AG08395 (cell line): ENCODE data around the gene PTPRD.
"Not testable (repeated sequence)": the region's sequence is repeated elsewhere in the genome, so short reads cannot be mapped to it uniquely, and the experiment has no call there.

Experiments used
- DNase-seq: peaks from one replicate; pipeline ENCODE4 v3.0.0; 2012; ENCODE audit warnings: mixed read lengths, low spot score

Gene PTPRD

DNA sequence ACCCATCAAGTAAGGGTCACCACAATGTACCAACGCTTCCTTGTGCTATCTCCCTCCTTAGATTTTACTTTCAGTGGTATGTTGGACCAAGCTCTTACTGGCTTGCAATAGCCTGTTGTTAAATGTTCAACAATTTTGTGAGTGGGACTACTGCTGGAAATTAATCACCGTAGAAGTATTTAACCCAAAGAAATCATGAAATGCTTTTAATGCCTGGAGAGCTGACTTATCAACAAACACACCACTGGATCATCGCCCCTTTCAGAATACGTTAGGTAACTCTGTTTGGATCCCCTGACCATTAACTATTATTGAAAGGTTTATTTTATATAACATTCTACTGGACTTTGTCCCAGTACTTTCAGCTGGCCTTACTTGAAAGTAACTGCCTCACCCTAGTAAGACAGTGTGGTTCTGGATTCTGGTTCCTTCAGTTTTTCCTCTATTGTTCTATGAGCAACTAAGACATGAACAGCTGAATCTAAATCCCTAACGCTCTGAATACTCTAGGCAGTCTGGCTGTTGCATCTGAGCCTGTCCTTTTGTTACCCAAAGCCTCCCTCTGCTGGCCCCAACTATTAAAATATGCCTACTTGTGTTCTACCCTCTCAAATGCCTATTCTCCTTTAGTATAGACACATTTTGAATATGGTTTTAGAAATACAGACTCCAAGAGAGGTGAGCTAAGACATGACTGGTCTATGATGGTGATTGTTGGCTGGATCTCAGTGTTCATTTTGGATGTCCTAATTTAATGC lies 1609.8 kb downstream of the PTPRD start:
- DNase-seq, result no peak

DNA sequence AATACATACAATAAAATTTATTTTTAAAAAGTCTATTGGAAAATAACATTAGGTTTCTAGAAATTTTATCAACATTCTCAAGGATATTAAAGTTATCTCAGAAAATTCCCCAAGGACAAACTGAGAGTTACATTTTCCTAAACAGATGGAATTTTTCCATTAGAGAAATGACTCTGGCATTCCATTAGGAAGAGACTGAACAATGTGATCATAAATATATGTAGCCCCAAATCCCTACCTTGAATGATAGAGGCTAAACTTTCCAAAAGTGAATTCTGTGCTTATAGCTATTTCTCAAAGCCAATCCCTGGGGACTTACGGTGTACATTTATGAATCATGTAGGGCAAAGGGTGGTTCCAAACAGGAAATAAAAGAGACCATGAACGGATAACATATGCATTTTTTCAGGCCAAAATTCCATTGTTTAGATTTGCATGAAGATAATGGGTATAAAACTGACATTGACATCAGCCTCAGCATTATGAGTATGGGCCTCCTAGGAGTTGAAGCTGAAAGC lies 1632.2 kb downstream of the PTPRD start:
- no peak for DNase-seq

DNA sequence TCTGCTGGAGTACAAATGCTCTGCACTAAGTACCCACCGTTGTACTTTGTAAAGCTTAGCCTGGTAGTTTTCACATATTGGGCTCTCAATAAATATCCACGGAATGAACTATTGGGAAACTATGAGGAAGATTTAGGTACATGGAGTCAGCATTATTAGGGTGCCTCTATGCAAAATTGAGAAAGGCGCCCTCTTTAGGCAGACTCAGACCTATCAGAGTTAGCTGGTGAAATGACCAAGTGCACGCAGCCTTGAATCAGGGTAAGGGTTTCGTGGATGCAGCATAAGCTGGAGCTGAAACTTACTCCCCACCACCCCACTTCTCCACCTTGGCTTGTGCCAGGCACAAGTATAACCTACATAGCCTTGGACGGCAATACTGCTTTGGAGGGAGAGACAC lies 1634.5 kb downstream of the PTPRD start:
- DNase-seq, result no peak

DNA sequence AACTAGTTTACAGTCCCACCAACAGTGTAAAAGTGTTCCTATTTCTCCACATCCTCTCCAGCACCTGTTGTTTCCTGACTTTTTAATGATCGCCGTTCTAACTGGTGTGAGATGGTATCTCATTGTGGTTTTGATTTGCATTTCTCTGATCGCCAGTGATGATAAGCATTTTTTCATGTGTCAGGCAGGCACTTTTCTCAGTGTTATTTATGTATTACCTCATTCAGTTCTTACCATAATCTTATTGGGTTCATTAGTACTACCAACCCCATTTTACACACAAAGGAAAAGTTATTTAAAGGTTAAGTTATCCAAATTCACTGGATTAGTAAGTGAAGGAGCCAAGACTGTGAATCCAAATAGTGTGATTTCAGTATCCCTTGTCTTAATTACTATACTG lies 1644.5 kb downstream of the PTPRD start:
- DNase-seq, result not testable (repeated sequence)

DNA sequence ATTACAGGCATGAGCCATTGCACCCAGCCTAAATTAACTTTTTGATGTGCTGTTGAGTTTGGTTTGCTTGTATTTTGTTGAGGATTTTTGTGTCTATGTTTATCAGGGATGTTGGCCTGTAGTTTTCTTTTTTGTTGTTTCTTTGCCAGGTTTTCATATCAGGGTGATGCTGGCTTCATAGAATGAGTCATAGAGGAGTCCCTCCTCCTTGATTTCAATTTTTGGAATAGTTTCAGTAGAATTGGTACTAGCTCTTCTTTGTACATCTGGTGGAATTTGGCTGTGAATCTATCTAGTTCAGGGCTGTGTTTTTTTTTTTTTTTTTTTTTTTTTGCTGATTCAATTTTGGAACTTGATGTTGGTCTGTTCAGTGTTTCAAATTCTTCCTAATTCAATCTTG lies 1648.9 kb downstream of the PTPRD start:
- DNase-seq, result no peak

DNA sequence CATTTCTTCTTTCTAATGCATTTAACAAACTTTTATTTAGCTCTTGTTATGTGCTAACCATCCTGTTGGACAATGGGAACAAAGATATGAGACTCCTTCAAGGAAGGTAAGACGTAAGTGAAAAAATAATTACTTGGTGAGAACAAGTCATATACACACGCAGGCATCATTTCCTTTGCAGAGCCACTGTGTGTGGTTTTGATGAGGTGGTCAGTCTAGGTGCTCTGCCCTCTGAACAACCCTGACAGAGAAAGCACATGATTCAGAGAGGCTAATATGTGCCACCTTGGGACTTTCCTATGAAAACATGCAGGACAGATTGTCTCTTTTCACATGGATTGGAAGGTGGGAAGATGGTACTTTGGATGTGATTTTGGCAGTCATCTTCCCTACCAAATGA lies 1650.7 kb downstream of the PTPRD start:
- DNase-seq, result no peak

DNA sequence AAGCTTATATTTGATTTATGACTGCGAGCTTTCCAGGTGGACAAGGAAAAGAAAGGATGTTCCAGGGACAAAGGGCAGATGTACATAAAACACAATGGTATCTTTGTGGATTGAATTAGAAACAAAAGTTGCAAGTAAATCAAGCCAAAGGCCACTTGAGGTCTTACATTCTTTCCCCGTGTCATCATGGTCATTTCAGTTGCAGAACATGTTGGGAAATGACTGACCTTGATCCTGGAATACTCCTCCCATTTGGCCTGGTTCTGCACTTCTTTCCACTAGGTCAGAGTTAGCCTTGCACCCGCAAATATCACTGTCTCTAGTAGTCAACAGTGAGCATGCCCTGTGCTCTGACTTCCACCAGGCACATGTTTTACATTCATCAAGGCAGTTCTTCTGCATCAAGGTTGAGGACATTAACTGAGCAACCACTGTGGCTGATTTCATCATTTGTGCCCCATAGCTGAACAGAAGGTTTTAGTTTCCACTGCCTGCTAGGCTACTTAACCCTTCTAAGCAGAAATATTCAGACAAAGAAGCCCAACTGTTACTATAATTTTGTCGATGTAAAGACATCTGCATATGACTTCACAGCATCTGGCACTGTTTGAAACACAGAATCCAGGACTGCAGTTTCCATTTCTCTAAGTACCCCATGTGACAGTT lies 1651.5 kb downstream of the PTPRD start:
- DNase-seq, result no peak

DNA sequence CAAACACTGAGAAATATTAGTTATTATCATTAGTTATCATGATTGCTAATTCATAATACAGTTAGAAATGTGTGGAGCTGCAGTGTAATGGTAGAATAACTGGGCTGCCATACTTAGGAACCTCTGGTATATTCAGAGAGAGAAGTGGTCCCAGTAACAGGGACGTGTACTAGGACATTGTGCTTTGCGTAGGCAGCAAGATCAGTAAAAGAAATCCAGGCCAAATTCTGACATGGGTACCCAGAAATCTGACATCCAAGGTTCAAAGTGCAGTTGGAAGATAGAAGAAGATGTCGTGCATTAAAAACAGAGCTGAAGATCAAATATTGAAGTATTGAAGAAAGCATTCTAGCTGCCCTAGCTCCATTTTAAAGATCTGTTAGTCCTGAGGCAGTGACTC lies 1652.5 kb downstream of the PTPRD start:
- no peak for DNase-seq

DNA sequence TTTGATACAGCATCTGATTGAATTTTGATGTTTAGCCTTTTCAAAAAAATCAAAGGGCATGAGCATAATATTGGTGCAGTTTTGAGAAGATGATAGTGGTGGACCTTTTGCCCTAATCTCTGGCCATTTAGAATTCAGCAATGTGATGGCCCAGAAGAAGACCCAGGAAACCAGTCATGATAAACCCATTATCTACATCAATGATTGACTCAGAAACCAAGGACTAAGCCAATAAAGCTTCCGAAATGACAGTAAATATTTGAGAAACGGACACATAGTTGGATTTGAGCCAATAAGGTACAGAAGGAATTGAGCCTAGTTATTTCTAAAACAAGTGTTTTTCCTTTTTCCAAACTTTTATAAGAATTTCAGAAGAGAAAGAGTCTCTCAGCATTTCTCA lies 1654.4 kb downstream of the PTPRD start:
- DNase-seq, result no peak

DNA sequence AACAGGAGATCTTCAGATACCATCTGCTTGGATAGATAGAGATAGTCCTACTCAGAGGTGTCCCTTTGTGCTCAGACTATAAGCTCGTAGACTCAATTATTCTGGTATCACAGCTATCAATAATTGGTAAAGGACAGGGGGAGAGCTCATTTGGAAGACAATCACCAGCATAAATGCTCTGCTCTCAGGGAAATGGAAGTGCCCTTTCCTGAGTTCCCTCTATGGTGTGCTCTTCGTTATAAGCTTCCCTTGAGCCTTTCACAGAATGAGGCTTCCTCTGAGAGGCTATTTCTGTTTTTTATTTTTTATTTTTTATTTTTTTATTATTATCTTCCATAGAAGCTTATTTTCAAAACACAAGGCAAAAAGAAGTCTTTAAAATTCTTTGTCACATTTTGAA lies 1657.5 kb downstream of the PTPRD start:
- no peak for DNase-seq

DNA sequence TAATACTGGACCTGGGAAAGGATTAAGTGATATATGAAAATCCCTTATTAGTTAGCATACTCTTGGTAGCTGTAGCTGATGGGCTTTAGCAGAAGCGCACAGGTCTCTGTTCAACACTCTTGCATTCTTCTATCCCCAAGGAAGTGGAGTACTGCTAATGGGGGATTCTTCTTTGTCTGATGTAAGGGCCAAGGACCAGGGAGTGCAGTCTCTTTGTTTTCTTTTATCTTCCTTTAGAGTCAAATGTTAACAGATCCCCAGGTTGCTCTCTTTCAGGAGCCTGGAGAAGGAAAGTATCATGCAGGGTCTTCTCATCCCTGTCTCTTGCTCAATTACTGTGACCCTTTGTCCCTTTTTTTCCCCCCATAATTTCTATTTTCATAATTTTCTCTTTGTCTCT lies 1666.3 kb downstream of the PTPRD start:
- no peak for DNase-seq

DNA sequence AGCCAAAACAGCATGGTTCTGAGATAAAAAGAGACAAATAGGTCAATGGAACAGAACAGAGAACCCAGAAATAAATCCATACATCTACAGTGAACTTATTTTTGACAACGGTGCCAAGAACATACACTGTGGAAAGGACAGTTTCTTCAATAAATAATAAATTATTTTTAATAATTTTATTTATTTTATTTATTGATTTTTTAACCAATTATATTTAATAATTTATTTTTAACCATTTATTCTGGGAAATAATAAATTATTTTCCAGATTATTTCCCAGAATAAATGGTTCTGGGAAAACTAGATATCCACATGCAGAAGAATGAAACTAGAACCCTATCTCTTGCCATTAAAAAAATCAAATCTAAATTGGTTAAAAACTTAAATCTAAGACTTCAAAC lies 1669.4 kb downstream of the PTPRD start:
- no peak for DNase-seq

DNA sequence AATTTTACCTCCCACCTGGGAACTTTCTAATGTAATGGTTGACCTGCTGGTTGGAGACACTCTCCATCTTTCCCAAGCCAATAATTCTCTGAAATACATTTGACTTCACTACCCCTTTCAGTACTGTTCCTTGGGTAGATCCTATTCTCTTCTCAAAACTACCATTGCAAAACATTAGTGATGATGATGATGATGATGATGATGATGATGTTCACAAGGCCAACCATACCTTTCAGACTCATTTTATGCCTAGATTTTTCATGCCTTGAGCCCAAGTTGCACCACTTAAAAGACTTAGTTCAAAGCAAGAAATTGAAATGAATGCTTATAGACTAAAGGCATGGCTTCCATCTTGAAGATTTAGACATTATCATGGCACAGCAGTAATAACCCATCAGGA lies 1672.2 kb downstream of the PTPRD start:
- no peak for DNase-seq

DNA sequence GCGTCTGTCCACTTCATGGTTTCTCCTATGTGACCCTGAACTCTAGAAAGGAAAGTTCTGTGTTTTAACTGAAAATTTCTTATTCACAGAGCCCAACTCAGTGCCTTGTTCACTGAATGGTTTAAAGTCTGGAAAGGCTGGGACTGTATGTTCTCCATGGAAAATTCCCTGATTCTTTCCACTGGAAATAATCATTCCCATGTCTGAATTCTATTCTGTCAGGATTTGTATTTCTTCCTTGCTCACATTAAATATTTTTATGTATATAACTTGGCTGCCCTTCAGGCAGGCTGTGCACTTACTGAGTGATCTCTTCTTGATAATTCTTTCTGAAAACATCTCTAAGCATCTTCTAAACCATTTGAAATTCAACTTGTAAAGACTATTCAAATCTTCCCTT lies 1686.3 kb downstream of the PTPRD start:
- no peak for DNase-seq

DNA sequence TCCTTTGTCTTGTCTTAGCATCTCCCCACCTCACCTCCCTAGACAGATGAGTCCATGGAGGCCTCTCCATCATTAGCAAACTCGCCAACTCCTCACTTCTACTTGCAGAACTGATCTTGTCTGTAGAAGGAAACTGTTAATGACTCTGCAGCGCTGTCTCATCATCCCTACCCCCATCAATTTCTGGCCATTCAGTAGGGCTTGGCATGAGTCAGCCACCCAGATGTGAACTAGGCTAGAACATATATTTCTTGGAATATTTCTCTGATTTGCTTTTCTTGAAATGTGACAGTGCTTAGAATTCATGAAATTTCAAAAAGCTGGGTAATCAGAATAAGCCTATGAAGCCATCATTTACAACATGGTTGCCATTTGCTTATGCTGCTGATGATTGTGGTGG lies 1688.2 kb downstream of the PTPRD start:
- no peak for DNase-seq

DNA sequence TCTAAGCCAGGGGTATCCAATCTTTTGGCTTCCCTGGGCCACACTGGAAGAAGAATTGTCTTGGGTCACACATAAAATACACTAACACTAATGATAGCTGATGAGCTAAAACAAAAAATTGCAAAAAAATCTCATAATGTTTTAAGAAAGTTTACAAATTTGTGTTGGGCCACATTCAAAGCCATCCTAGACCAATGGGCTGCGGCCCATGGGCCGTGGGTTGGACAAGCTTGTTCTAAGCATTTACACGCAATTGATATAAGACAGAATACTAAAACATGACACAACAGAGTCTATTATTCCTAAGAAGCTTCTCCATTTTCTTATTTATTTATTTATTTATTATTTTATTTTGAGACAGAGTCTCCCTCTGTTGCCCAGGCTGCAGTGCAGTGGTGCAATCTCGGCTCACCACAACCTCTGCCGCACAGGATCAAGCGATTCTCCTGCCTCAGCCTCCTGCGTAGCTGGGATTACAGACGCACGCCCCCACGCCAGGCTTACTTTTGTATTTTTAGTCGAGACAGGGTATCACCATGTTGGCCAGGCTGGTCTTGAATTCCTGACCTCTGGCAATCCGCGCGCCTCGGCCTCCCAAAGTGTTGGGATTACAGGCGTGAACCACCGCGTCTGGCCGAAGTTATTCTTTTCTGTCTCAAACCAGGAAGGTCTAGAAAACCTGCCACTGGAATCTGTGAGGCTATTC lies 1692.2 kb downstream of the PTPRD start:
- DNase-seq, result not testable (repeated sequence)

DNA sequence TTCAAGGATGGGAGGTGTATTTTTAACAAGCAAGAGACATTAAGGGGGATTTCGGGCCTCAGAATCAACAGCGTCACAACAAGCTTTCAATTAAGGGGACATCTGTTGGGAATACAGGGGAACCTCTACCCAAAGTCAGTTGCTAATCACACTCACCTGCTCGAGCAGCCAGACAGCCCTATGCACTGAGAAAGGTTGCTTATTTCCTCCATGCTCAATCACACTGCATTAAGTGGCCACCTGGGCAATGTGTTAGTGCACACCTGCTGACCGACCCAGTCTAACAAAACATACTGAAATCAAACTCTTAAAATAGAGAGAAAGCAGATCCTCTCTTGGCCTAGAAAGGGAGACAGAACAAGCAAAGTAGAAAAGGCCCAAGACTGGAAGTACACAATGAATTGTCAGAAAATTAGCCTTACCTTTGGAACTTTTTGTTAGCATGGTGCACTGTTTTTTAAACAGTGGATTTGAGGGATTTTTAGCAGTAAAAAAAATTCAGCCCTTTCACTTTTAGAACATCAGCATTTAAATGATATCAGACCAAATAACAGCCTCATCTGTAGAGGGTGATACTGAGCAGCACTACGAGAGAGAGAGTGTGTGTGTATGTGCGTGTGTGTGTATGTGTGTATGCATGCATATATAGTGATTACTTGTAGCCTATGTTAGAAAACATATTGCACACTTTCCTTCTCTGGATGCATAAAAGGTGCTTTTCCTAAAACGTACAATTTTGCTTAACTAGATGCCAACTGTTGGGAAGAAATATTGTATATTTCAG lies 1694.7 kb downstream of the PTPRD start:
- no peak for DNase-seq

DNA sequence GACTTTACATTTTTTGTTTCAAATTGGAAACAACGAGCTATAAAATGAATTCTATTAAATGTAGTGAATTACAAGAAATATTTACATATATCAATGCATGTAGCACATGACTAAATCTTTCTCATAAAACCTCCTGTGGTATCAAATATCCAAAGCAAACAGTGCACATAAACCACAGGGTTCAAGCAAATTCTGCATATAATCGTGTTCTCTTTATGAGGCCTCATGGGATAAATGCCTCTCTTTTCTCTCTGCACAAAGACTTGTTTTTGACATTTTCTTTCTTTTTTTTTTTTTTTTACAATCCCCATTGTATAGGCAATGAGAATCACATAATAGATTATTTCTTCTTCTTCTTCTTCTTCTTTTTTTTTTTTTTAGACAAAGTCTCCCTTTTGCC lies 1696.0 kb downstream of the PTPRD start:
- no peak for DNase-seq

DNA sequence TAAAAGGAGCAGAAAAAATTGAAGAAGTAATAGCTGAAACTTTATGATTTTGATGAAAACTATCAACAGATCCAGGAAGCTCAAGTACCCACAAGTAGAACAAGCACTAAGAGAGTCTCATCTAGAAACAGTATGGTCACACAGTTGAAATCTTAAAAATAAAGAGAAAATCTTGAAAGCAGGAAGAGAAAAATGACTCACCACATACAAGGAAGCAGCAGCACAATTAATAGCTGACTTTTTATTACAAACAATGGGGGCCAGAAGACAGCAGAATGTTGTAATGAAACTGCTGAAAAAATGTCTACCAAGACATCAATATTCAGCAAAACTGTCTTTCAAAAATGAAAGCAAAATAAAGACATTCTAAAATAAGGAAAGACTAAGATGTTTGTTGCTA lies 1704.9 kb downstream of the PTPRD start:
- no peak for DNase-seq

DNA sequence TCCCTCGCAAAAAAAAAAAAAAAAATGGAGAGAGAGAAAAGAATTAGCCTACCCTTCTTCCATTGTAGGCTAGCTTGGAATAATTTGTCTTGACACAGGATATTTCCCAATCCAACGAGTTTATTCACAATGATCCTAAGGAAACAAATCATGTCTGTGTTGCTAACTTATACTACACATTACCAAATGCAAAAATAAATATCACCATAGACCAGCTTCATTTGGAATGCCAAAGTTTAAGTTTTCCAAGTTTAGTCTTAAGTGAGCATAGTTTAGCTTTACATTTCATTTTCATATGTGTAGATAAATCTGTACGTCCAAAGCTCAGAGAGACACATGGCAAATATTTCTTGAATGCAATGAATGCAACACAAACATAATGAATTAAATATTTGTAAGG lies 1707.1 kb downstream of the PTPRD start:
- DNase-seq, result no peak

DNA sequence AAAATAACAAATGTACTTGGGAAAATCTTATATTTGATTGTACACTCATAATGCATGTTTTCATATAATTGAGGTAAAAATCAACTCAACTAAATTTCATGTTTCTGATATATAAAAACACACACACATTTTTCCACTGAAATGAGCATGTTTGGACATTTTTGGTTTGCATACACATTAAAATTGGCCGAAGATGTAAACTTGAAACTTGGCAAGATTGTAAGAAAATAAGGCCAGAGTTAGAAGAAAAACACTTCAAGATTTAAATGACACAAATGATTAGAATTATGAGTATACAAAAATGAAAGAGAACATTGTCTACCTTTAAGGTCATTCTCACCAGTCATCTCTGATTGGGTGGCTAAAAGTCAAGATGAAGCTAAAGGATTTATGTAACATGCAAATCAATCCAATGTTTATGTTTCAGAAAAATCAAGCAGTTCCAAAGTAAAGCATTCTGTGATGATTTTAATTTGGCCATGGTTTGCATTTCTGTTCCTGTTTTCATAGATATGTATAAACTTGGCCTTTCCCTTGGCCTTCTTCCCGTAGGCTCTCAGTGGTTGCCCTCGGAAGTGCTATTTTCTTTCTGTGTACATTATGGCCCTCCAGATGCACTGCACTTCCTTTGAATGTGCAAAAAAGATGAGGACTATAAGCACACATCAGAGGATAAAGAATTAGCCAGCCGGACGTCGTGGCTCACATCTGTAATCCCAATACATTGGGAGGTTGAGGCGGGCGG lies 1707.9 kb downstream of the PTPRD start:
- no peak for DNase-seq

DNA sequence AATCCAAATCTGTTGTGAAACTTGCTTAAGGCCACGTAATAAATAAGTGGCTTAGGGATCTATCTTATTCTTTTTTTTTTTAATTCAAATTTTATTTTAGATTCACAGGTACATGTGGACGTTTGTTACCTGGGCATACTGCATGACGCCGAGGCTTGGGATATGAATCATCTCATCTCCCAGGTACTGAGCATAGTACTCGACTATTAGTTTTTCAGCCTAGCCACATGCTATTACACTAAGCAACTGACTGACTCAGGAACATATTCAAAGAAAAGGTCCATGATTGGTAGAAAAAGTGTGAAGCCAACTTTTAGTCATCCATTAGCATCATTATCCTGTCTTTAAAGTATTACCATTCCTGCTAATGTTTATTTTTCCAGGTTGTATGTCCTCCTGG lies 1709.7 kb downstream of the PTPRD start:
- no peak for DNase-seq
